Skin of body (tissue), 2 donors: ENCODE results near the gene CCDC138. TPM values are rescaled to one million over a fixed set of nuclear protein-coding genes. Genes with fewer than 3 reads are reported as not detected.

Experiments used
- DNase-seq: peaks from one replicate; lab custom pipeline; 2025; lab: John Stamatoyannopoulos, UW
- total RNA-seq: library from RNA; depleted of rRNA; stranded (reverse); fragments of >200 nt; gene quantifications from one replicate; pipeline ENCODE4 v1.2.3, GENCODE V29; 2014

CCDC138 gene
- total RNA-seq, 1 donor from 2014 or later, result 11.3 TPM

DNA sequence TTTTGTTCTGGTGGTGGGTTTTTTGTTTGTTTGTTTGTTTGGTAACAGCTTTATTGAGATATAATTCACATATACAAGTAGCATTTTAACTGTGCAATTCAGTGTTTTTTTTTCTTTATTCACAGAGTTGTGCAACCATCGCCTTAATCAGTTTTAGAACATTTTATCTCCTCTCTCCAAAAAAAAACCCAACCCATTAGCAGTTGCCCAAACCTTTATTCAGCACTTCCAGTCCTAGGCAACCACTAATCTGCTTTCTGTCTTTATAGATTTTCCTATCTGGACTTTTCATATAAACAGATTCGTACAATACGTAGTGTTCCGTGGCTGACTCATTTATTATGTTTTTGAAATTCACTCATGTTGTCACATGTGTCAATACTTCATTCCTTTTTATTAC lies 38.7 kb downstream of the CCDC138 start:
- DNase-seq, result no peak

GRCh38 chr2:108825736-108826135 lies 39.2 kb downstream of the CCDC138 start:
- no peak for DNase-seq

GRCh38 chr2:108829578-108830310 lies 43.2 kb downstream of the CCDC138 start:
- DNase-seq, result no peak

DNA sequence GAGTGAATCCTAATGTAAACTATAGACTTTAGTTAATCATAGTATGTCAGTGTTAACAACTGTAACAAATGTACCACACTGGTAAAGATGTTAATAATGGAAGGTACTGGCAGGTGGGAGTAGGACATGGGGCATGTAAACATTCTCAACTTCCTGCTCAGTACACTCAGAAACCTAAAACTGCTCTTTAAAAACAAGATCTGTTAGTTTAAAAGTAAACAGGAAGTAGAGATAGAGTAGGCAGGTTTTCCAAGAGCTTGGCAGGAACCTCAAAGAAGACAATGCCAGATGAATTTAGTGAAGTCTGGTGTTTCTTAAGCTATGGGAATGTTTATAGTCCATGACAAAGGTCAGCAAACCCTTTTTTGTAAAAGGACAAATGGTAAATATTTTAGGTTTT lies 46.6 kb downstream of the CCDC138 start:
- no peak for DNase-seq

- no peak for DNase-seq
Measured at GRCh38 chr2:108834620-108835019, 48.0 kb downstream of the CCDC138 start.

DNA sequence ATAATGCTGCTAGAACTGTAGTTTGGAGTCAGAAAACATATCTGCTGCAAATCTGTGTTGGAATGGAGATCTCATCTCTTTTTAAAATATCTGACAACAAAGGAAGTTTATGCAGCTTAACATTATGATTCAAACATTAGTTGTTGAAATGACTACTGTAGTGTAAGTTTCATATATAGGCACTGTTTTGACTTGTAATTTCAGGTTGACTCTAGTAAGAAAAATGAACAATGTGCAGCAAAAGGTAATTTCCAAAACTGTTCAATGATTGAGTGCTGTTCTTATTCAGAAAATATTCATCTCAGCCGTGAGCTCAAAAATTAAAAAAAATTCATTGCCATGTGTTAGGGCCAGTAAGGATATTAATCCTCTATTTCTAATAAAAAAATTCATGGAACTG lies 48.5 kb downstream of the CCDC138 start:
- DNase-seq, result no peak

- no peak for DNase-seq
Measured at GRCh38 chr2:108837198-108837597, 50.6 kb downstream of the CCDC138 start.

- no peak for DNase-seq
Measured at GRCh38 chr2:108841506-108841905, 54.9 kb downstream of the CCDC138 start.

DNA sequence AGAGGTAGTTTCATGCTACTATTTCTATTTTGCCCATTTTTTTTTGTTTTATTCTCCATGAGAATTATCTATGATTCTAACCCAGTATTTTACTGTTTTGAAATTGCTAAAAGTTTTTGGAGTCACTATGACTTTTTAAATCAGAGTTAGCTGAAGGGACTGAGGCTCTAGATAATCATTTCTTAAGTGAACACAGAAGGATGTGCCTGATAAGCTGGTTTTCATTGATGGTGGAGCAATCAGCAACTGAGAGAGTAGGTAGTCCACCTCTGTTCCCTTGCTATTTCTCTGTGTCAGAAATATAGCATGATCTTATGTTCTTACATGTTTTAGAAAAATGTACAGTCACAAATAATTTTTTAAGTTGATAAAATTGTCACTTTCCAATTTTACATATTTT lies 59.4 kb downstream of the CCDC138 start:
- DNase-seq, result no peak

GRCh38 chr2:108847000-108847399 lies 60.4 kb downstream of the CCDC138 start:
- DNase-seq, result no peak

GRCh38 chr2:108852375-108852774 lies 65.8 kb downstream of the CCDC138 start:
- no peak for DNase-seq

DNA sequence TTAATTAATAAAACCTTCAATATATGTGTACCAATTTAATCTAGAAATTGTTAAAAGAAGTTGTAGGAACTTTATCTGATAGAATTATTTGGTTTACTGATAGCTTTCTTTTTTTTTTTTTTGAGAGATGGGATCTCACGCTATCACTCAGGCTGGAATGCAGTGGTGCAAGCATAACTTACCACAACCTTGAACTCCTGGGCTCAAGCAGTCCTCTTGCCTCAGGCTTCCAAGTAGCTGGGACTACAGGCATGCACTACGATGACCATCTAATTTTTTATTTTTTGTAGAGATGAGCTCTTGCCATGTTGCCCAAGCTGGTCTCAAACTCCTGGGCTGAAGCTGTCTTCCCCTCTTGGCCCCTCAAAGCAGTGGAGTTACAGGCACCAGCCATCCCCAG lies 66.8 kb downstream of the CCDC138 start:
- no peak for DNase-seq

DNA sequence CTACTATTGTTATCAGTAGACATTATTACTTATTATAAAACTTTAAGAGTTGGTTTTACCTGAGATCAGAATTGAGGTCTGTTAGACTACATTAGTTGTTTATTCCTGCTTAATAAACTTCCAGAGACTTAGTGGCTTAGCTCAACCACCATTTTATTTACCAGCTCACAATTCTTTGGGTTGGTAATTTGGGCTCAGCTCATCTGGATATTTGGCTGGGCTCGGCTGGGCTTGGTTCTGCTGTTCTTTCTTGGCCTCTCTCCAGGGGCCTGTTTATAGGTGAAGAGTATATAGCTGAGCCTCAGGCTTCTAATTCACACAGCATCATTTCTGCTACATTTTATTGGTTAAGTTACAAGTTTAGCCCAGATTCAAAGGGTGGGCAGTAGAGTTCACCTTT lies 67.9 kb downstream of the CCDC138 start:
- no peak for DNase-seq

GRCh38 chr2:108855194-108855593 lies 68.6 kb downstream of the CCDC138 start:
- DNase-seq, result no peak

- no peak for DNase-seq
Measured at GRCh38 chr2:108858894-108859293, 72.3 kb downstream of the CCDC138 start.

DNA sequence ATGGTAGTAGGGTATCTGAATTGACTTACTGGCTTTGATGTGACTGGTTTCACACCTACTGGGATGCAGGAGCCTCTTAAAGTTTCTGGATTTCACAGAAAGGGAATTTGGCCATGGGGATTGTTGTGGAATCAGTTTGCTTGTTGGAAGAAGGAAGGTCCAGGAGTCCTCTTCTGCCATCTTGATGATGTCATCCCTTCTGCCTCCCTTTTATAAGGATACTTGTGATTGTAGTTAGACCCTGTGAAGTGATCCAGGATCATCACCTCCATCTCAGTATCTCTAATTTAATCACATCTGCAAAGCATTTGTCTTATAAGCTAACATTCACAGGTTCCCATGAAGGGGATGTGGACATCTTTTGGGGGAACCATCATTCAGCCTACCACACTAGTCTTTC lies 79.5 kb downstream of the CCDC138 start:
- DNase-seq, result no peak

- DNase-seq, result no peak
Measured at GRCh38 chr2:108868911-108869310, 82.3 kb downstream of the CCDC138 start.

- no peak for DNase-seq
Measured at GRCh38 chr2:108869542-108869941, 83.0 kb downstream of the CCDC138 start.

DNA sequence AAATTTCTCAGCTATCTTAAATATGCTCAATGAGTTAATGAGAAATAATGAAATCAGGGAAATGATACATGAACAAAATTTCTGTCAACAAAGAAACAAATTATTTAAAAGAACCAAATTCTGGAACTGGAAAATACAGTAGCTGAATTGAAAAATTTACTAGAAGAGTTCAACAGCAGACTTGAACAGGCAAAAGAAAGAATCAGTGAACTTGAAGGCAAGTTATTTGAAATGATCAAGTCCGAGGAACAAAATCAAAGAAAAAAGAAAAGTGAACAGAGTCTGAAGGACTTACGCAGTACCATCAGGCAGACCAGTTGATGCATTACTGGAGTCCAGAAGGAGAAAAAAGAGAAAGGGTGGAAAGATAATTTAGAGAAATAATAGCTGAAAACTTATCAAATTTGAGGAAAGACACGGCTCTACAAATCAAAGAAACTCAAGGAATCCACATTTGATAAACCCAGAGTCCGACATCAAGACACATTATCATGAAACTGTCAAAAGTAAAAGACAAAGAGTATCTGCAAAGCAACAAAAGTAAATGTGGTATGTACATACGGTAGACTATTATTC lies 83.6 kb downstream of the CCDC138 start:
- no peak for DNase-seq

DNA sequence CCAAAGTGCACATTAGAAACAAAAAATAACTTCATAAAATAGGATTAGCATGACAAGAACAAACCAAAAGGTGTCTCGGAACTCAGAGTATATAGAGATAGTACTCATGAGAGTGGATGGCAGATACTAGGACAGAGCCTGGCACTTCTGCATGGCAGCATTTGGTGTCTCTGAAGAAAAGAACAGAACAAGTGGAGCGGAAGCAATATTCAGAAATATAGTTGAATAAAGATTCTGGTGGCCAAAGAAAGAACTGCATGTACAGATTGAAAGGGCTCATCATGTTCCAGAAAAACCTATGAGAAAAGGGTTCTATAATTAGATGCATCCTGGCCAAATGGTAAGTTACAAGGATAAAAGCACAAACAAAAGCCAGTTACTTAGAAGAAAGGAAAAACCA lies 90.9 kb downstream of the CCDC138 start:
- no peak for DNase-seq

- DNase-seq, result no peak
Measured at GRCh38 chr2:108878276-108878675, 91.7 kb downstream of the CCDC138 start.

DNA sequence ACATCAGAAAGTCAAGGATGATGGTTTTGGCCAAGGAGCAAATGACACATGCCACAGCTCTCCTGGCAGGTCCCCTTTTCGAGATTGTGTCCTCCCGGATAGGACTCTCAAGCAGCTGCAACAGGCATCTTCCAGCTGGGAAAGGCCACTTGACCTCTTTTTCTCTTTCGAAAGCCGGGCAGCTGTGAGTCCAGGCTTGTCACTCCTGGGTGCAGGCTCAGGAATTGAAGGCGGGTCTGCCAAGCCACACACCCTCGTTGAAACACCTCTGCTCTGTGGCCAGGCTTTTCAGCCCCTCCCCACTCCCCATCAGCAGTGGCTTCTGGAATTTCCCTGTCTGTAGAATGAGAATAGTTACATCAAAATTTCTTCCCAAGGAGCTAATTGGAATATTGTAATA lies 98.0 kb downstream of the CCDC138 start:
- DNase-seq, result no peak

GRCh38 chr2:108889907-108890306 lies 103.3 kb downstream of the CCDC138 start:
- DNase-seq, result no peak
